Measurements from ENCODE around the gene ZNF473.
"Not testable (repeated sequence)": the region's sequence is repeated elsewhere in the genome, so short reads cannot be mapped to it uniquely, and the experiment has no call there.

ZNF473 gene

GRCh38 chr19:50099696-50100095, 73.9 kb downstream of the ZNF473 start:
- not testable (repeated sequence) for DNase-seq (ENCODE audit: low read depth, low spot score)

DNA sequence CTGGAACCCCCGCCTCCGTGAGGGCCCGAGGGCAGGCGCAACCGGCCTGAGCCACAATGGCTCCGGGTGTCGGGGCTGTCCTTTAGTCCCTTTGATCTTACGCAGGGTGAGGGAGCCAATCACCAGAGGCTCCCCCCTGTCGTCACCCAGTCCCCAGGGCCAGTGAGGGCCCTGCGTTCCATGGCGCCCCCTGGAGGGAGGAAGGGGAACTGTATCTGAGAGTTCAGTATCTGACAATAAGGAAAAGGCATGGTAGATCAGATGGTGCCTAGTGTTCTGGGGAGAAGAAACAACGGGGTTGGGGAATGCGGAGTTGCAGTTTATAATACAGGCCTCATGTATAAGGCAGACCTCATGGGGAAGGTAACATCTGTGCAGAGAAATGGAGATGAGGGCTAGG, 75.1 kb downstream of the ZNF473 start:
- not testable (repeated sequence) for DNase-seq (ENCODE audit: low read depth, low spot score)
